GM23338 (cell line): ENCODE measurements around the gene ATXN7L2.

Source experiments
- TF ChIP-seq, protein P1 (sequence below): IDR thresholded peaks from one replicate; pipeline ENCODE4 v1.6.1; 2018; ENCODE audit warnings: antibody characterized with exemption; ENCODE audit not compliant: unreplicated experiment
- TF ChIP-seq, protein P2 (sequence below), 2 experiments: fragments of 200-600 bp in 1 of 2; sonication (generic) in 1 of 2; conservative IDR thresholded peaks; 2 replicates each; pipeline versions ENCODE4 v1.5.1 to v1.6.1; 2016 to 2017; ENCODE audit warnings: antibody characterized with exemption in 2 of 2, low read depth in 2 of 2, mild to moderate bottlenecking in 2 of 2, moderate library complexity in 1 of 2

DNA sequence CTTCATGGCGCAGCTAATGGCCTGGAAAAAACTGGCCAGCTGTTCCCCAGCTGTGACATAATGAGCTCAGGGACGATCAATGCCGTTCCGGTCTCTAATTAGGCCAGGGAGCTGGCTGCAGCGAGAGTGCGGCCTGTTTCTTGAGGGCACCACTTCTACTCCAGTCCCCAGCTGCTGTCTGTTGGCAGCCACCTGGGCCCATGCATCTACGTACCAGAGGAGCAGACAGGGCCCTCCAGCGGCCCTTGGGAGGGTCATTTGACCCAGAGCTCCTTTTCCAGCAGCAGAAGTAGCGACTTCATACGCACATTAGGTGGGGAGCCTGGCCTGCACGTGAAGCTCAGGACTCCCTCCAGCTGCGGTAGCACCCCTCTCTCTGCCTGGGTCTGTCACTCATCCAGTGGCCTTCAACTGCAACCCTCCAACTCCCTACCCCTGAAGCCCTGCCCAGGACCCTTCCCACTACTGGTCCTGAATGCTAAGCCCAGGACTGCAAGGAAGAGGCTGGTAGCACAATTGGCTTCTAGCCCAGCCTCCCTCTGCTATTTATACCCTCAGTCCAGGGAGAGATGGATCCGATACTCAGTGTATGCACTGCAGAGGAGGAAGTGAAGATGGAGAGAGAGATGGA lies 46.9 kb downstream of the ATXN7L2 start:
- TF ChIP-seq, protein P1, sequence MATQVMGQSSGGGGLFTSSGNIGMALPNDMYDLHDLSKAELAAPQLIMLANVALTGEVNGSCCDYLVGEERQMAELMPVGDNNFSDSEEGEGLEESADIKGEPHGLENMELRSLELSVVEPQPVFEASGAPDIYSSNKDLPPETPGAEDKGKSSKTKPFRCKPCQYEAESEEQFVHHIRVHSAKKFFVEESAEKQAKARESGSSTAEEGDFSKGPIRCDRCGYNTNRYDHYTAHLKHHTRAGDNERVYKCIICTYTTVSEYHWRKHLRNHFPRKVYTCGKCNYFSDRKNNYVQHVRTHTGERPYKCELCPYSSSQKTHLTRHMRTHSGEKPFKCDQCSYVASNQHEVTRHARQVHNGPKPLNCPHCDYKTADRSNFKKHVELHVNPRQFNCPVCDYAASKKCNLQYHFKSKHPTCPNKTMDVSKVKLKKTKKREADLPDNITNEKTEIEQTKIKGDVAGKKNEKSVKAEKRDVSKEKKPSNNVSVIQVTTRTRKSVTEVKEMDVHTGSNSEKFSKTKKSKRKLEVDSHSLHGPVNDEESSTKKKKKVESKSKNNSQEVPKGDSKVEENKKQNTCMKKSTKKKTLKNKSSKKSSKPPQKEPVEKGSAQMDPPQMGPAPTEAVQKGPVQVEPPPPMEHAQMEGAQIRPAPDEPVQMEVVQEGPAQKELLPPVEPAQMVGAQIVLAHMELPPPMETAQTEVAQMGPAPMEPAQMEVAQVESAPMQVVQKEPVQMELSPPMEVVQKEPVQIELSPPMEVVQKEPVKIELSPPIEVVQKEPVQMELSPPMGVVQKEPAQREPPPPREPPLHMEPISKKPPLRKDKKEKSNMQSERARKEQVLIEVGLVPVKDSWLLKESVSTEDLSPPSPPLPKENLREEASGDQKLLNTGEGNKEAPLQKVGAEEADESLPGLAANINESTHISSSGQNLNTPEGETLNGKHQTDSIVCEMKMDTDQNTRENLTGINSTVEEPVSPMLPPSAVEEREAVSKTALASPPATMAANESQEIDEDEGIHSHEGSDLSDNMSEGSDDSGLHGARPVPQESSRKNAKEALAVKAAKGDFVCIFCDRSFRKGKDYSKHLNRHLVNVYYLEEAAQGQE, result no peak
- TF ChIP-seq, protein P2, sequence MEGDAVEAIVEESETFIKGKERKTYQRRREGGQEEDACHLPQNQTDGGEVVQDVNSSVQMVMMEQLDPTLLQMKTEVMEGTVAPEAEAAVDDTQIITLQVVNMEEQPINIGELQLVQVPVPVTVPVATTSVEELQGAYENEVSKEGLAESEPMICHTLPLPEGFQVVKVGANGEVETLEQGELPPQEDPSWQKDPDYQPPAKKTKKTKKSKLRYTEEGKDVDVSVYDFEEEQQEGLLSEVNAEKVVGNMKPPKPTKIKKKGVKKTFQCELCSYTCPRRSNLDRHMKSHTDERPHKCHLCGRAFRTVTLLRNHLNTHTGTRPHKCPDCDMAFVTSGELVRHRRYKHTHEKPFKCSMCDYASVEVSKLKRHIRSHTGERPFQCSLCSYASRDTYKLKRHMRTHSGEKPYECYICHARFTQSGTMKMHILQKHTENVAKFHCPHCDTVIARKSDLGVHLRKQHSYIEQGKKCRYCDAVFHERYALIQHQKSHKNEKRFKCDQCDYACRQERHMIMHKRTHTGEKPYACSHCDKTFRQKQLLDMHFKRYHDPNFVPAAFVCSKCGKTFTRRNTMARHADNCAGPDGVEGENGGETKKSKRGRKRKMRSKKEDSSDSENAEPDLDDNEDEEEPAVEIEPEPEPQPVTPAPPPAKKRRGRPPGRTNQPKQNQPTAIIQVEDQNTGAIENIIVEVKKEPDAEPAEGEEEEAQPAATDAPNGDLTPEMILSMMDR (conservative IDR thresholded peaks at IDR 0.05; ENCODE audit: low read depth in 2 of 2), result 0 out of 4 replicates have a peak, but pooled peaks of 1 of the 2 experiments have one; percentile 11
